GM18505 (cell line): ENCODE measurements around the gene ABCA1.
"Not testable (repeated sequence)": the region's sequence is repeated elsewhere in the genome, so short reads cannot be mapped to it uniquely, and the experiment has no call there.

Experiments used
- ATAC-seq: cut with Tn5 transposase; IDR thresholded peaks from one replicate; pipeline ENCODE4 v1.9.1; 2021; ENCODE audit not compliant: unreplicated experiment
- POLR2A ChIP-seq: IDR thresholded peaks from 4 replicates; pipeline ENCODE4 v1.6.1; 2011; ENCODE audit warnings: borderline replicate concordance; ENCODE audit not compliant: insufficient read depth, insufficient read length; ENCODE audit errors: extremely low read depth

The ABCA1 gene

GRCh38 chr9:104968025-104968982, 40.3 kb upstream of the ABCA1 start:
- no peak for TF ChIP-seq POLR2A
- ATAC-seq, result peak; percentile 99

GRCh38 chr9:104963076-104963475, 35.1 kb upstream of the ABCA1 start:
- no peak for ATAC-seq
- no peak for TF ChIP-seq POLR2A

- no peak for TF ChIP-seq POLR2A
- ATAC-seq, result no peak
Observed at GRCh38 chr9:104961701-104962359, 33.9 kb upstream of the ABCA1 start.

GRCh38 chr9:104961238-104961637, 33.3 kb upstream of the ABCA1 start:
- no peak for TF ChIP-seq POLR2A
- no peak for ATAC-seq

- no peak for ATAC-seq
- TF ChIP-seq POLR2A, result no peak
Observed at GRCh38 chr9:104960662-104961061, 32.7 kb upstream of the ABCA1 start.

- no peak for ATAC-seq
- no peak for TF ChIP-seq POLR2A
Observed at GRCh38 chr9:104958751-104959150, 30.8 kb upstream of the ABCA1 start.

GRCh38 chr9:104958006-104958405, 30.1 kb upstream of the ABCA1 start:
- ATAC-seq, result not testable (repeated sequence)

- no peak for ATAC-seq
- no peak for TF ChIP-seq POLR2A
Observed at GRCh38 chr9:104951487-104951886, 23.5 kb upstream of the ABCA1 start.

- ATAC-seq, result no peak
- no peak for TF ChIP-seq POLR2A
Observed at GRCh38 chr9:104950838-104951237, 22.9 kb upstream of the ABCA1 start.

- no peak for TF ChIP-seq POLR2A
- ATAC-seq, result no peak
Observed at GRCh38 chr9:104948277-104948676, 20.3 kb upstream of the ABCA1 start.

GRCh38 chr9:104944871-104945270, 16.9 kb upstream of the ABCA1 start:
- ATAC-seq, result no peak
- no peak for TF ChIP-seq POLR2A

GRCh38 chr9:104944356-104944755, 16.4 kb upstream of the ABCA1 start:
- no peak for ATAC-seq
- TF ChIP-seq POLR2A, result no peak

GRCh38 chr9:104941597-104941996, 13.6 kb upstream of the ABCA1 start:
- ATAC-seq, result no peak

GRCh38 chr9:104936291-104936690, 8.3 kb upstream of the ABCA1 start:
- no peak for ATAC-seq
- no peak for TF ChIP-seq POLR2A

More at GRCh38 chr9:104941597-104941996, 13.6 kb upstream of the ABCA1 start:
- TF ChIP-seq POLR2A, result no peak

GRCh38 chr9:104935501-104935810, 7.5 kb upstream of the ABCA1 start:
- ATAC-seq, result not testable (repeated sequence)
